ENCODE data around the gene CNTNAP2. TPM values are rescaled to one million over a fixed set of nuclear protein-coding genes. Genes with fewer than 3 reads are reported as not detected.

The CNTNAP2 gene
- total RNA-seq, 2 donors from 2014 or later = not detected

GRCh38 chr7:148255333-148255732 is 2138.7 kb downstream of the CNTNAP2 start:
- Mint-ChIP-seq H3K27me3 (peaks cover 7 to 35% of the 10 kb centered on the region in 2 donors), H3K9me3 (no peaks in the 10 kb centered on the region), H3K36me3 (no peaks in the 10 kb centered on the region), H3K4me1 (ENCODE audit: low read depth in 2 of 2) (no peaks in the 10 kb centered on the region), H3K27ac (no peak overlapping the region), H3K4me3 (no peak overlapping the region)
- ATAC-seq = no peak
- DNase-seq (ENCODE audit: low spot score) = no peak

- no peak for ATAC-seq
- no peak for DNase-seq (ENCODE audit: low spot score)
- H3K36me3 Mint-ChIP-seq = no peaks in the 10 kb centered on the region
- H3K27me3 Mint-ChIP-seq = peaks cover 4 to 28% of the 10 kb centered on the region in 2 donors
- no peaks in the 10 kb centered on the region for H3K4me1 Mint-ChIP-seq (ENCODE audit: low read depth in 2 of 2)
- H3K4me3 Mint-ChIP-seq = no peak overlapping the region
- H3K27ac Mint-ChIP-seq = no peak overlapping the region
- no peaks in the 10 kb centered on the region for H3K9me3 Mint-ChIP-seq
Measured at GRCh38 chr7:148256433-148256832, 2139.8 kb downstream of the CNTNAP2 start.

- DNase-seq (ENCODE audit: low spot score) (no peak), ATAC-seq (no peak)
- Mint-ChIP-seq H3K27ac (no peak overlapping the region), H3K9me3 (no peaks in the 10 kb centered on the region), H3K36me3 (no peaks in the 10 kb centered on the region), H3K4me3 (no peak overlapping the region), H3K27me3 (peaks cover 14 to 25% of the 10 kb centered on the region in 2 donors), H3K4me1 (ENCODE audit: low read depth in 2 of 2) (peaks cover 9 to 13% of the 10 kb centered on the region in 2 donors)
Measured at GRCh38 chr7:148260599-148260998, 2144.0 kb downstream of the CNTNAP2 start.

GRCh38 chr7:148261523-148261922 is 2144.9 kb downstream of the CNTNAP2 start:
- Mint-ChIP-seq H3K27me3 (peaks cover 14 to 20% of the 10 kb centered on the region in 2 donors), H3K27ac (no peak overlapping the region), H3K9me3 (no peaks in the 10 kb centered on the region), H3K4me1 (ENCODE audit: low read depth in 2 of 2) (peaks cover 9 to 13% of the 10 kb centered on the region in 2 donors), H3K36me3 (no peaks in the 10 kb centered on the region), H3K4me3 (no peak overlapping the region)
- DNase-seq (ENCODE audit: low spot score) (no peak), ATAC-seq (no peak)

- ATAC-seq (no peak), DNase-seq (ENCODE audit: low spot score) (no peak)
- no peaks in the 10 kb centered on the region for H3K36me3 Mint-ChIP-seq
- H3K27ac Mint-ChIP-seq = no peak overlapping the region
- peaks cover 9 to 13% of the 10 kb centered on the region in 2 donors for H3K4me1 Mint-ChIP-seq (ENCODE audit: low read depth in 2 of 2)
- peaks cover 14 to 20% of the 10 kb centered on the region in 2 donors for H3K27me3 Mint-ChIP-seq
- no peaks in the 10 kb centered on the region for H3K9me3 Mint-ChIP-seq
- no peak overlapping the region for H3K4me3 Mint-ChIP-seq
Measured at GRCh38 chr7:148261996-148262688, 2145.5 kb downstream of the CNTNAP2 start.

GRCh38 chr7:148262721-148263229 is 2146.2 kb downstream of the CNTNAP2 start:
- Mint-ChIP-seq H3K4me3 (no peak overlapping the region), H3K4me1 (ENCODE audit: low read depth in 2 of 2) (peaks cover 9 to 13% of the 10 kb centered on the region in 2 donors)

GRCh38 chr7:148264933-148265557 is 2148.4 kb downstream of the CNTNAP2 start:
- peaks cover 9 to 13% of the 10 kb centered on the region in 2 donors for H3K4me1 Mint-ChIP-seq (ENCODE audit: low read depth in 2 of 2)
- no peaks in the 10 kb centered on the region for H3K36me3 Mint-ChIP-seq
- ATAC-seq (no peak), DNase-seq (ENCODE audit: low spot score) (no peak)
- H3K4me3 Mint-ChIP-seq = no peak overlapping the region
- H3K9me3 Mint-ChIP-seq = no peaks in the 10 kb centered on the region
- no peak overlapping the region for H3K27ac Mint-ChIP-seq
- peaks cover 16 to 20% of the 10 kb centered on the region in 2 donors for H3K27me3 Mint-ChIP-seq

More at GRCh38 chr7:148262721-148263229, 2146.2 kb downstream of the CNTNAP2 start:
- Mint-ChIP-seq H3K27ac (no peak overlapping the region), H3K27me3 (peaks cover 12 to 20% of the 10 kb centered on the region in 2 donors), H3K9me3 (no peaks in the 10 kb centered on the region), H3K36me3 (no peaks in the 10 kb centered on the region)
- DNase-seq (ENCODE audit: low spot score) (peak; percentile 65), ATAC-seq (peak; percentile 62 to 73)

- Mint-ChIP-seq H3K36me3 (no peaks in the 10 kb centered on the region), H3K4me3 (no peak overlapping the region), H3K9me3 (no peaks in the 10 kb centered on the region), H3K27me3 (peaks cover 16 to 20% of the 10 kb centered on the region in 2 donors), H3K27ac (no peak overlapping the region), H3K4me1 (ENCODE audit: low read depth in 2 of 2) (peaks cover 9 to 13% of the 10 kb centered on the region in 2 donors)
- no peak for ATAC-seq
- no peak for DNase-seq (ENCODE audit: low spot score)
Measured at GRCh38 chr7:148265896-148266295, 2149.3 kb downstream of the CNTNAP2 start.

- H3K27ac Mint-ChIP-seq = no peak overlapping the region
- H3K27me3 Mint-ChIP-seq = peaks cover 15 to 17% of the 10 kb centered on the region in 2 donors
- no peaks in the 10 kb centered on the region for H3K9me3 Mint-ChIP-seq
Measured at GRCh38 chr7:148266795-148267194, 2150.2 kb downstream of the CNTNAP2 start.

GRCh38 chr7:148270576-148270975 is 2154.0 kb downstream of the CNTNAP2 start:
- no peak overlapping the region for H3K27ac Mint-ChIP-seq
- H3K36me3 Mint-ChIP-seq = no peaks in the 10 kb centered on the region
- ATAC-seq (no peak), DNase-seq (ENCODE audit: low spot score) (no peak)
- peaks cover 4 to 14% of the 10 kb centered on the region in 2 donors for H3K27me3 Mint-ChIP-seq
- H3K4me1 Mint-ChIP-seq (ENCODE audit: low read depth in 2 of 2) = no peaks in the 10 kb centered on the region
- H3K4me3 Mint-ChIP-seq = no peak overlapping the region
- no peaks in the 10 kb centered on the region for H3K9me3 Mint-ChIP-seq

More at GRCh38 chr7:148266795-148267194, 2150.2 kb downstream of the CNTNAP2 start:
- no peak overlapping the region for H3K4me3 Mint-ChIP-seq
- peaks cover 9 to 12% of the 10 kb centered on the region in 2 donors for H3K4me1 Mint-ChIP-seq (ENCODE audit: low read depth in 2 of 2)
- no peak for ATAC-seq
- H3K36me3 Mint-ChIP-seq = no peaks in the 10 kb centered on the region
- no peak for DNase-seq (ENCODE audit: low spot score)

GRCh38 chr7:148274118-148274517 is 2157.5 kb downstream of the CNTNAP2 start:
- Mint-ChIP-seq H3K4me3 (no peak overlapping the region), H3K36me3 (no peaks in the 10 kb centered on the region), H3K4me1 (ENCODE audit: low read depth in 2 of 2) (no peaks in the 10 kb centered on the region), H3K27ac (no peak overlapping the region), H3K9me3 (no peaks in the 10 kb centered on the region), H3K27me3 (peaks cover 7 to 21% of the 10 kb centered on the region in 2 donors)
- DNase-seq (ENCODE audit: low spot score) (no peak), ATAC-seq (no peak)

- no peak for DNase-seq (ENCODE audit: low spot score)
- H3K4me3 Mint-ChIP-seq = no peak overlapping the region
- peaks cover 10 to 30% of the 10 kb centered on the region in 2 donors for H3K27me3 Mint-ChIP-seq
- ATAC-seq = no peak
- H3K9me3 Mint-ChIP-seq = no peaks in the 10 kb centered on the region
- H3K27ac Mint-ChIP-seq = no peak overlapping the region
- H3K4me1 Mint-ChIP-seq (ENCODE audit: low read depth in 2 of 2) = no peaks in the 10 kb centered on the region
- no peaks in the 10 kb centered on the region for H3K36me3 Mint-ChIP-seq
Measured at GRCh38 chr7:148275359-148275890, 2158.8 kb downstream of the CNTNAP2 start.

GRCh38 chr7:148276314-148277041 is 2159.9 kb downstream of the CNTNAP2 start:
- no peaks in the 10 kb centered on the region for H3K9me3 Mint-ChIP-seq
- H3K27me3 Mint-ChIP-seq = peaks cover 14 to 30% of the 10 kb centered on the region in 2 donors
- DNase-seq (ENCODE audit: low spot score) = no peak
- H3K36me3 Mint-ChIP-seq = no peaks in the 10 kb centered on the region
- H3K4me3 Mint-ChIP-seq = no peak overlapping the region
- ATAC-seq = no peak
- H3K4me1 Mint-ChIP-seq (ENCODE audit: low read depth in 2 of 2) = no peaks in the 10 kb centered on the region
- no peak overlapping the region for H3K27ac Mint-ChIP-seq
